ENCODE results near the gene MAPK8.

GRCh38 chr10:48481385-48481784 lies 174.9 kb downstream of the MAPK8 start:
- TF ChIP-seq POLR2A (IDR thresholded peaks at IDR 0.05) (no peak), CTCF (IDR thresholded peaks at IDR 0.05) (no peak), POLR2AphosphoS5 (IDR thresholded peaks at IDR 0.05) (no peak), EP300 (IDR thresholded peaks at IDR 0.05) (no peak)
